Measurements from ENCODE around the gene NEK3. TPM values are rescaled to one million over a fixed set of nuclear protein-coding genes. Genes with fewer than 3 reads are reported as not detected.
"Not testable (repeated sequence)": the region's sequence is repeated elsewhere in the genome, so short reads cannot be mapped to it uniquely, and the experiment has no call there.

NEK3 gene
- total RNA-seq (ENCODE audit: low replicate concordance): 14.7 and 28.3 TPM in 2 replicates
- long read RNA-seq, transcript NEK3-205 (16 exons, 2,396 nt): major isoform, 8 of 28 reads
- long read RNA-seq, partial matches to known transcripts: 7 of 28 reads
- long read RNA-seq, other reads (novel, unspliced or antisense): 13 of 28 reads

DNA sequence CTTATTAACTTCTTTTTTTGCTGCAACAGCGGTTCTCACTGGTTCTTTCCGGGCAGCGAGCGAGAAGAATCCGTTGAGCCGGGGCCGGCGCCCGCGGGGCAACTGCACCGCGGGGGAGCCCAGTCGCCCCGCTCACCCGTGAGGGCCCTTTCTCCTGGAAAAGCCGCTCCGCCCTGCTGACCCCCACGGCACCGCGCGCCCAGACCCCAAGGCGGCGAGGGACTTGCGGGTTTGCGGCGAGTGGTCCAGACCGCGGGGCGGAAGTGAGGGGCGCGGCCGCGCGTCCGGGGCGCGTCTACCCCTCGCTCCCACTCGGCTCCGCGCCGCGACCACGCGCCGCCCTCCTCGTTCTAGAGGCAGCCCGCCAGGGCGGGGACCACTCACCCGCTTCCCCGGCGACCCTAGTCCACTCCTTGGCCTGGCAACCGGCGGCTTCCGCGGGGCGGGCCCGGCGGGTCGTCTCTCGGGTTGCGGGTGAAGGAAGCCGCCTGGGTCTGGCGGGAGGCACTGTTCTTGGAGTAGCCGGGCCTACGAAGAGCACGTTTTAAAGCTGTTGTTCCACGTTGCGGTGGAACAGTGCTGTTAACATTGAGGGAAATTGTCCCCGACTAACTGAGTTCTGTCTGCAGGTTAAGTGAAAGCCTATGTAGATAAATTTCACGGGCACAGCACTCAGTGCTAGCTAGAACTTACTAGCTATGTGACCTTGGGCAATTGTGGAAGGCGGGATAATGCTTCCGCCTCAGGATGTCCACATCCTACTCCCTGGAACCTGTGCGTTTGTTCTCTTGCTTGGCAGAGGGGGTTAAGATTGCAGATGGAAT lies at the start of gene NEK3:
Gene NEK3 (minus strand): TSS at position 439 of the 824 bp plus-strand sequence. CDS start 3,406 bp downstream, outside the sequence.
- DNase-seq (ENCODE audit: extremely low spot score, unreplicated experiment): peak; percentile 84
- H3K36me3 Mint-ChIP-seq: peaks cover 4% of the 10 kb centered on the region
- peaks cover 45% of the 10 kb centered on the region for H3K4me1 Mint-ChIP-seq (ENCODE audit: unreplicated experiment)
- no peaks in the 10 kb centered on the region for H3K27me3 Mint-ChIP-seq
- no peaks in the 10 kb centered on the region for H3K9me3 Mint-ChIP-seq
- peak within 1 kb of the TSS; percentile 83 for H3K27ac Mint-ChIP-seq
- peak within 1 kb of the TSS; percentile 93 for H3K4me3 Mint-ChIP-seq
- TF ChIP-seq CTCF (conservative IDR thresholded peaks at IDR 0.05): no peak

DNA sequence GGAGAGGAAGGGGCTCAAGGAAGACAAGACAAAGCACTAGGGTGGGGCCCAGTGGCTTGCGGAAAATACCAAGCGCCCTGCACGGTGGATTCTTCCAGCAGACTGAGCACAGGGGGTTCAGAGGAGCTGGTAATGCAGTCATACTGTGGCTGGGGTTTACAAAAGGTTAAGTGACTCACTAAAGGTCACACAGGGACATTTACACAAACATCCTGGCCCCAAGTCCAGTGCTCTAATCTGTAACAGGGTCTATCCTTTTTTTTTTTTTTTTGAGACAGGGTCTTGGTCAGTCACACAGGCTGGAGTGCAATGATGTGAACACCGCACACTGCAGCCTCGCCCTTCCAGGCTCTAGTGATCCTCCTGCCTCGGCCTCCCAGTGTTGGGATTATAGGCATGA lies 49.0 kb upstream of the NEK3 start:
- not testable (repeated sequence) for H3K27ac Mint-ChIP-seq; H3K27me3 Mint-ChIP-seq; DNase-seq (ENCODE audit: extremely low spot score, unreplicated experiment)

GRCh38 chr13:52207896-52208295 lies 48.5 kb upstream of the NEK3 start:
- H3K27me3 Mint-ChIP-seq; DNase-seq (ENCODE audit: extremely low spot score, unreplicated experiment); H3K27ac Mint-ChIP-seq; H3K4me3 Mint-ChIP-seq; H3K4me1 Mint-ChIP-seq (ENCODE audit: unreplicated experiment); H3K9me3 Mint-ChIP-seq; H3K36me3 Mint-ChIP-seq: not testable (repeated sequence)

More for the DNA sequence above, 49.0 kb upstream of the NEK3 start:
- H3K4me3 Mint-ChIP-seq; H3K4me1 Mint-ChIP-seq (ENCODE audit: unreplicated experiment); H3K36me3 Mint-ChIP-seq; H3K9me3 Mint-ChIP-seq: not testable (repeated sequence)

- H3K27me3 Mint-ChIP-seq; H3K36me3 Mint-ChIP-seq; H3K4me3 Mint-ChIP-seq; DNase-seq (ENCODE audit: extremely low spot score, unreplicated experiment); H3K4me1 Mint-ChIP-seq (ENCODE audit: unreplicated experiment); H3K9me3 Mint-ChIP-seq; H3K27ac Mint-ChIP-seq: not testable (repeated sequence)
Observed at GRCh38 chr13:52207337-52207736, 47.9 kb upstream of the NEK3 start.

- H3K36me3 Mint-ChIP-seq, H3K27ac Mint-ChIP-seq: not testable (repeated sequence)
Observed at GRCh38 chr13:52204546-52204945, 45.1 kb upstream of the NEK3 start.

DNA sequence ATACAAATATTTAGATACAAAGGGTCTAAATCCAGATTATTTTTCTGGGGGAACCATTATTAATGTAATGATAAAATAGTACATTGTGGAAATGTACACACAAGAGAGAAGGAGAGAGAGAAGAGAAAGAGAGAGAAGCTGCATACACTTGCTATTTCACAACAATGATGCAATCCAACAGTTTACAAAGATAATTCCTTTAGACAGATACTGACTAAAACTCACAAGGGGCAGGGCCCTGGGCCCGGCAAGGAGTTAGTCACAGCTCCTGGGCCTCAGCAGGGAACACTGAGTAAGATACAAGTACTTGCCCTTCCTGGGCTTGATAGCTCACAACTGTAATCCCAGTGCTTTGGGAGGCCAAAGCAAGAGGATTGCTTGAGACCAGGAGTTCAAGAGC lies 44.5 kb upstream of the NEK3 start:
- not testable (repeated sequence) for H3K27ac Mint-ChIP-seq; H3K27me3 Mint-ChIP-seq; H3K36me3 Mint-ChIP-seq; H3K9me3 Mint-ChIP-seq; H3K4me3 Mint-ChIP-seq; DNase-seq (ENCODE audit: extremely low spot score, unreplicated experiment)
- H3K4me1 Mint-ChIP-seq (ENCODE audit: unreplicated experiment): peaks cover 13% of the 10 kb centered on the region

More at GRCh38 chr13:52204546-52204945, 45.1 kb upstream of the NEK3 start:
- not testable (repeated sequence) for H3K4me3 Mint-ChIP-seq; H3K9me3 Mint-ChIP-seq; DNase-seq (ENCODE audit: extremely low spot score, unreplicated experiment); H3K27me3 Mint-ChIP-seq
- peaks cover 13% of the 10 kb centered on the region for H3K4me1 Mint-ChIP-seq (ENCODE audit: unreplicated experiment)

- H3K36me3 Mint-ChIP-seq; H3K4me3 Mint-ChIP-seq; H3K27me3 Mint-ChIP-seq; H3K9me3 Mint-ChIP-seq; DNase-seq (ENCODE audit: extremely low spot score, unreplicated experiment); H3K27ac Mint-ChIP-seq: not testable (repeated sequence)
- peaks cover 13% of the 10 kb centered on the region for H3K4me1 Mint-ChIP-seq (ENCODE audit: unreplicated experiment)
Observed at GRCh38 chr13:52202506-52202905, 43.1 kb upstream of the NEK3 start.

DNA sequence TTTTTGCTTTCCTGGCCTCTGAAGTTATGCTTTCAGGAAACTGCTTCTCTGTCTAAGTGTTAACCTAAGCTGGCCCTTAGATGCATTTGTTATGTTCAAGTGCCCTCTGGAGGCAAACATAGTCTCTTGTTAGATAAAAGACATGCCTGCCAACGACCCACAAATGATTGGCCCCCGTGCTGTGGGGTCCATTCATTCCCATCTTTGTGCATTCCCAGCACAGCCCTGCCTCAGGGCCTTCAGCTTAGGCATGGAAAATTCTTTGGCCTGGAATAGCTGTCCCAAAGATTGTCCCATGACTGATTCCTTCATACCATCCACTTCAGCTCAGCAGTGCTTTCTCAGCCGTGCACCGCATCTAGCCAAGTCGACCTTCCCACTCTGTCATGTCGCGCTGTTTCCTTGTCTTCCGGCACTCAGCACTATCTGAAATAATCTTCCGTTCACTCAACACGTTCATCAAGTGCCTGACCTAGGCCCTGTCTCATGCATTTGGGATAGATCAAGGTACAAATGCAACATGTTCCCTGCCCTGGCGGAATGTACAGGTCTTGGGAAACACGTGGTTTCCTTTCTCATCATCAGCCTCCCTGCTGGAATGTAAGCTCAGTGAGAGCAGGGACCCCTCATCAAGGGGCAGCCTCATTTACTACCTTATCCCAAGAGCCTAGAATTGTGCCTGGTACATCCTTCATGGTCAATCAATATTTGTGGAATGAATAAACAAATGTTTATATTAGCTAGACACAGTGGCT lies 42.2 kb upstream of the NEK3 start:
- H3K27me3 Mint-ChIP-seq, H3K27ac Mint-ChIP-seq: not testable (repeated sequence)

More for the DNA sequence above, 42.2 kb upstream of the NEK3 start:
- not testable (repeated sequence) for H3K4me3 Mint-ChIP-seq; H3K36me3 Mint-ChIP-seq; H3K9me3 Mint-ChIP-seq; DNase-seq (ENCODE audit: extremely low spot score, unreplicated experiment)
- H3K4me1 Mint-ChIP-seq (ENCODE audit: unreplicated experiment): peaks cover 13% of the 10 kb centered on the region
- TF ChIP-seq CTCF (conservative IDR thresholded peaks at IDR 0.05): peak; percentile 71

Data from type B pancreatic cell (in vitro differentiated cells).